K562 (cell line): ENCODE measurements around the gene GRIK2. TPM values are rescaled to one million over a fixed set of nuclear protein-coding genes. Genes with fewer than 3 reads are reported as not detected.

Experiments used
- ATAC-seq: fragments of 200-7000 bp; cut with Tn5 transposase; 3 replicates; pipeline ENCODE4 v1.9.1; 2020; ENCODE audit warnings: moderate library complexity
- BruUV-seq: library from RNA; stranded (reverse); fragments of 400-500 nt; replicated peaks from 2 replicates; lab custom pipeline; 2021; lab: Mats Ljungman, UMichigan
- CTCF ChIA-PET: fragments of 300-600 bp; formaldehyde crosslinking; extraction: SDS; loops from one replicate; lab custom pipeline; 2021; ENCODE audit warnings: low intra/inter-chr PET ratio; lab: Yijun Ruan, JAX
- POLR2A ChIA-PET: fragments of 300-600, 350-650 bp; sonication (Branson Sonifier 250); formaldehyde crosslinking; extraction: SDS; loops from one replicate; lab custom pipeline; 2021; ENCODE audit warnings: antibody characterized with exemption, inconsistent platforms; lab: Yijun Ruan, JAX
- DNase-seq, 4 experiments: peaks; one replicate each; pipeline versions ENCODE4 v3.0.0 to v3.0.0-alpha.2; 2011 to 2018; ENCODE audit warnings: low spot score in 3 of 4, mixed read lengths in 3 of 4; ENCODE audit errors: extremely low read depth in 1 of 4
- FAIRE-seq: peaks from 2 replicates; lab custom pipeline; 2011; peaks lifted over from hg19 to GRCh38; lab: Jason Lieb, UNC
- H2AFZ ChIP-seq: 2 replicates; pipeline ENCODE4 v1.6.0; 2011; ENCODE audit warnings: low read depth, low read length, control low read depth, inconsistent platforms
- H3K27ac ChIP-seq: fragments of 200-600 bp; 3 replicates; pipeline ENCODE4 v1.8.0; 2011; ENCODE audit warnings: low read depth, mild to moderate bottlenecking, control low read depth, inconsistent platforms, low read length, moderate library complexity, mixed read lengths; ENCODE audit errors: extremely low read depth
- H3K27me3 ChIP-seq, 2 experiments: fragments of 300-600 bp in 1 of 2; 2 replicates in 1 of 2; 3 replicates in 1 of 2; pipeline versions ENCODE4 v1.6.0 to v1.8.0; 2011; ENCODE audit warnings: inconsistent platforms in 2 of 2, low read length in 2 of 2, mild to moderate bottlenecking in 1 of 2, mixed read lengths in 1 of 2, moderate library complexity in 1 of 2; ENCODE audit not compliant: control insufficient read depth in 2 of 2, insufficient read depth in 2 of 2
- H3K36me3 ChIP-seq: fragments of 300-600 bp; 3 replicates; pipeline ENCODE4 v1.8.0; 2011; ENCODE audit warnings: mild to moderate bottlenecking, low read length, inconsistent platforms; ENCODE audit not compliant: control insufficient read depth, insufficient read depth
- H3K4me1 ChIP-seq, 2 experiments: fragments of 200-600 bp in 1 of 2; replicated peaks in 1 of 2; 2 replicates in 1 of 2; 3 replicates in 1 of 2; pipeline versions ENCODE4 v1.5.1 to v1.8.0; 2011; ENCODE audit warnings: inconsistent platforms in 2 of 2, low read length in 2 of 2, mild to moderate bottlenecking in 1 of 2, mixed read lengths in 1 of 2, moderate library complexity in 1 of 2; ENCODE audit not compliant: control insufficient read depth in 2 of 2, insufficient read depth in 2 of 2
- H3K4me2 ChIP-seq: 2 replicates; pipeline ENCODE4 v1.6.1; 2011; ENCODE audit warnings: low read length, control low read depth, inconsistent platforms, mixed read lengths; ENCODE audit not compliant: insufficient read depth
- H3K4me3 ChIP-seq: fragments of 200-600 bp; sonication (generic), shearing (Covaris generic); 2 replicates; pipeline ENCODE4 v1.5.1; 2016; ENCODE audit warnings: control low read depth, inconsistent platforms
- H3K79me2 ChIP-seq: fragments of 200-600 bp; 3 replicates; pipeline ENCODE4 v1.8.0; 2011; ENCODE audit warnings: low read length, inconsistent platforms; ENCODE audit not compliant: control insufficient read depth, insufficient read depth
- H3K9ac ChIP-seq, 2 experiments: 2 replicates each; pipeline versions ENCODE4 v1.6.0 to v1.6.1; 2011; ENCODE audit warnings: low read depth in 2 of 2, low read length in 2 of 2, control low read depth in 1 of 2, inconsistent platforms in 1 of 2, mild to moderate bottlenecking in 1 of 2, mixed read lengths in 1 of 2; ENCODE audit not compliant: insufficient read depth in 1 of 2
- H3K9me1 ChIP-seq: one replicate; pipeline ENCODE4 v1.6.0; 2011; ENCODE audit warnings: inconsistent platforms, mild to moderate bottlenecking, low read length, moderate library complexity; ENCODE audit not compliant: control insufficient read depth, insufficient read depth
- H3K9me3 ChIP-seq: replicated peaks from 2 replicates; pipeline ENCODE4 v1.5.1; 2011; ENCODE audit warnings: low read depth, low read length, inconsistent platforms; ENCODE audit not compliant: control insufficient read depth, insufficient read depth
- H4K20me1 ChIP-seq: replicated peaks from 2 replicates; pipeline ENCODE4 v1.6.1; 2011; ENCODE audit warnings: low read length, inconsistent platforms, mixed read lengths; ENCODE audit not compliant: control insufficient read depth, insufficient read depth
- CREBBP ChIP-seq: IDR thresholded peaks from one replicate; pipeline ENCODE4 v1.6.1; 2012; ENCODE audit warnings: low read depth, mild to moderate bottlenecking, control low read depth, inconsistent platforms, low read length
- GABPB1 ChIP-seq: sonication (generic); formaldehyde crosslinking; IDR thresholded peaks from 2 replicates; pipeline ENCODE4 v1.8.0; 2022; ENCODE audit warnings: mild to moderate bottlenecking, missing genetic modification reagents
- MAFK ChIP-seq: IDR thresholded peaks from 2 replicates; pipeline ENCODE4 v1.6.1; 2011; ENCODE audit warnings: low read length, improper control_type of control experiment
- PHF20 ChIP-seq: fragments of 450-650 bp; IDR thresholded peaks from 2 replicates; pipeline ENCODE4 v1.6.1; 2018; ENCODE audit not compliant: partially characterized antibody
- PRPF4 ChIP-seq: fragments of 200-400 bp; formaldehyde crosslinking; IDR thresholded peaks from one replicate; pipeline ENCODE4 v1.6.1; 2017; ENCODE audit warnings: low read length, low read depth, mild to moderate bottlenecking; ENCODE audit not compliant: insufficient read depth, poor library complexity, severe bottlenecking
- STAT5A ChIP-seq: IDR thresholded peaks from 2 replicates; pipeline ENCODE4 v1.6.1; 2012; ENCODE audit warnings: low read length, inconsistent platforms, borderline replicate concordance
- TCF3 ChIP-seq: sonication (generic); formaldehyde crosslinking; IDR thresholded peaks from 2 replicates; pipeline ENCODE4 v1.4.0; 2020; ENCODE audit warnings: mild to moderate bottlenecking, missing genetic modification reagents
- U2AF1 ChIP-seq: fragments of 200-400 bp; formaldehyde crosslinking; optimal IDR thresholded peaks from 2 replicates; pipeline ENCODE3; 2017; ENCODE audit warnings: mild to moderate bottlenecking, low read depth, low read length, moderate library complexity
- ZBTB7A ChIP-seq: IDR thresholded peaks from 2 replicates; pipeline ENCODE4 v1.6.1; 2011; ENCODE audit warnings: low read depth, mild to moderate bottlenecking, low read length, moderate library complexity, borderline replicate concordance; ENCODE audit not compliant: control insufficient read depth
- ZNF174 ChIP-seq: fragments of 250-450 bp; sonication (Bioruptor Pico); IDR thresholded peaks from 2 replicates; pipeline ENCODE4 v1.4.0; 2020; ENCODE audit warnings: mild to moderate bottlenecking
- ZNF764 ChIP-seq: fragments of 250-450 bp; sonication (Bioruptor Pico); IDR thresholded peaks from 2 replicates; pipeline ENCODE4 v1.4.0; 2020; ENCODE audit warnings: low read depth, mild to moderate bottlenecking, moderate library complexity
- ZZZ3 ChIP-seq: fragments of 450-650 bp; IDR thresholded peaks from 2 replicates; pipeline ENCODE4 v1.6.1; 2016; ENCODE audit warnings: antibody characterized with exemption, mild to moderate bottlenecking, moderate library complexity
- WGBS: fragments of 100-300 bp; shearing (Covaris generic); methylation state at CpG from one replicate; pipeline ENCODE4 v1.1.6; 2016; ENCODE audit warnings: low coverage, mixed read lengths; ENCODE audit not compliant: insufficient coverage; ENCODE audit errors: missing lambda C conversion rate; 5-methylcytosine and 5-hydroxymethylcytosine counted together
- in situ Hi-C: fragments of 300-500 bp; cut with MboI; formaldehyde crosslinking; loops from 4 replicates; pipeline ENCODE4 v1.15.0; 2018; ENCODE audit warnings: inconsistent platforms, mixed read lengths
- intact Hi-C: fragments of 100-400 bp; cut with micrococcal nuclease; formaldehyde crosslinking; loops from 2 replicates; pipeline ENCODE4 v1.14.2; 2022
- polyA plus RNA-seq, 8 experiments: library from polyadenylated mRNA; depleted of rRNA in 4 of 8; stranded (reverse) in 5 of 8; unstranded in 3 of 8; fragments of >200 nt; fragmentation: Nextera tagmentation in 2 of 8; fragmentation: Illumina TruSeq in 1 of 8; extraction: Ambion mirVana in 2 of 8; extraction: Trizol in 1 of 8; gene quantifications; 2 replicates each; pipeline versions ENCODE4 v1.2.1 to v1.2.3, GENCODE V29; 2011 to 2014; ENCODE audit warnings: inconsistent platforms in 1 of 8, missing spikeins in 1 of 8
- total RNA-seq, 7 experiments: library from RNA; depleted of rRNA in 6 of 7; stranded (reverse); fragments of >200 nt in 6 of 7; fragmentation: Illumina TruSeq in 2 of 7; extraction: Trizol in 2 of 7; gene quantifications; 2 replicates each; pipeline versions ENCODE4 v1.2.1 to v1.2.3, GENCODE V29; 2011 to 2021; ENCODE audit warnings: low replicate concordance in 1 of 7
- TF ChIP-seq, protein P1 (sequence below): fragments of 450-650 bp; IDR thresholded peaks from 2 replicates; pipeline ENCODE4 v1.6.1; 2016

The GRIK2 gene
- total and polyA plus RNA-seq, 9 of the 15 experiments (the other 6 are each of a cell fraction or from before 2014, with no cell fraction given) = not detected

GRCh38 chr6:101663100-101663499, 269.6 kb downstream of the GRIK2 start:
- BruUV-seq = no TSS peak
- no peak overlapping the region for H2AFZ ChIP-seq
- no peak overlapping the region for H3K9ac ChIP-seq
- DNase-seq = no peak
- no peak overlapping the region for H3K27ac ChIP-seq
- no peaks in the 10 kb centered on the region for H4K20me1 ChIP-seq
- no peaks in the 10 kb centered on the region for H3K36me3 ChIP-seq
- in situ Hi-C loops (no loop called here), intact Hi-C loops (no loop called here)
- ChIA-PET CTCF (no interaction called here), POLR2A (interaction anchor here (0.5 kb wide), 1 partner anchor 1348 kb away, joined by 3 read pairs; no protein-coding TSS in a partner anchor)
- TF ChIP-seq ZNF174 (no peak), PRPF4 (no peak), ZNF764 (CRISPR knock-in tag) (no peak), U2AF1 (no peak), STAT5A (no peak), GABPB1 (CRISPR knock-in tag) (no peak), CREBBP (no peak), ZZZ3 (no peak), PHF20 (no peak), TCF3 (CRISPR knock-in tag) (no peak), MAFK (no peak), ZBTB7A (no peak)
- TF ChIP-seq, protein P1, sequence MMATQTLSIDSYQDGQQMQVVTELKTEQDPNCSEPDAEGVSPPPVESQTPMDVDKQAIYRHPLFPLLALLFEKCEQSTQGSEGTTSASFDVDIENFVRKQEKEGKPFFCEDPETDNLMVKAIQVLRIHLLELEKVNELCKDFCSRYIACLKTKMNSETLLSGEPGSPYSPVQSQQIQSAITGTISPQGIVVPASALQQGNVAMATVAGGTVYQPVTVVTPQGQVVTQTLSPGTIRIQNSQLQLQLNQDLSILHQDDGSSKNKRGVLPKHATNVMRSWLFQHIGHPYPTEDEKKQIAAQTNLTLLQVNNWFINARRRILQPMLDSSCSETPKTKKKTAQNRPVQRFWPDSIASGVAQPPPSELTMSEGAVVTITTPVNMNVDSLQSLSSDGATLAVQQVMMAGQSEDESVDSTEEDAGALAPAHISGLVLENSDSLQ = no peak
- H3K79me2 ChIP-seq = no peaks in the 10 kb centered on the region
- no peak overlapping the region for H3K4me2 ChIP-seq
- ATAC-seq = no peak
- FAIRE-seq = no peak
- 3% methylated on average over 6 of the region's 6 CpGs for WGBS
- no peaks in the 10 kb centered on the region for H3K27me3 ChIP-seq
- H3K9me1 ChIP-seq = no peaks in the 10 kb centered on the region
- H3K4me3 ChIP-seq = no peak overlapping the region
- H3K9me3 ChIP-seq = no peaks in the 10 kb centered on the region; the same call in 1 of the 2 replicates
- no peaks in the 10 kb centered on the region for H3K4me1 ChIP-seq
